PC-3 (cell line): ENCODE measurements around the gene MAGI1. TPM values are rescaled to one million over a fixed set of nuclear protein-coding genes. Genes with fewer than 3 reads are reported as not detected.
A peak's percentile ranks its signal among the peaks of the same experiment; 100 is the strongest.

ENCODE experiments used
- ATAC-seq: fragments of 200-7000 bp; cut with Tn5 transposase; 2 replicates; pipeline ENCODE4 v1.9.1; 2020; ENCODE audit warnings: mild to moderate bottlenecking, moderate library complexity
- BruUV-seq: library from RNA; stranded (reverse); fragments of 400-500 nt; replicated peaks from 2 replicates; lab custom pipeline; 2021; lab: Mats Ljungman, UMichigan
- CTCF ChIA-PET: fragments of 300-600 bp; sonication (Branson Sonifier 250); formaldehyde crosslinking; loops from one replicate; lab custom pipeline; 2022; ENCODE audit warnings: antibody characterized with exemption; lab: Charles Lee
- POLR2A ChIA-PET: fragments of 300-600 bp; sonication (Branson Sonifier 250); formaldehyde crosslinking; loops from one replicate; lab custom pipeline; 2022; ENCODE audit warnings: antibody characterized with exemption; ENCODE audit not compliant: unreplicated experiment; lab: Charles Lee
- DNase-seq: peaks from one replicate; pipeline ENCODE4 v3.0.0-alpha.2; 2015
- H2AFZ ChIP-seq: fragments of 300-600 bp; sonication (generic); 2 replicates; pipeline ENCODE4 v1.6.0; 2016; ENCODE audit warnings: antibody characterized with exemption, low read length
- H3F3A ChIP-seq: fragments of 300-600 bp; sonication (generic); one replicate; pipeline ENCODE4 v1.6.0; 2017; ENCODE audit warnings: antibody characterized with exemption, low read length, control low read depth, mild to moderate bottlenecking; ENCODE audit not compliant: unreplicated experiment
- H3K27ac ChIP-seq: fragments of 300-600 bp; sonication (generic); 2 replicates; pipeline ENCODE4 v1.5.1; 2016; ENCODE audit warnings: mild to moderate bottlenecking, low read length
- H3K27me3 ChIP-seq: fragments of 300-600 bp; sonication (generic); 2 replicates; pipeline ENCODE4 v1.6.1; 2016; ENCODE audit warnings: low read length, mixed read lengths
- H3K36me3 ChIP-seq: fragments of 300-600 bp; sonication (generic); 2 replicates; pipeline ENCODE4 v1.6.1; 2016; ENCODE audit warnings: low read depth, mixed run types, low read length, mixed read lengths
- H3K4me1 ChIP-seq: fragments of 300-600 bp; sonication (generic); 2 replicates; pipeline ENCODE4 v1.5.1; 2016; ENCODE audit warnings: low read length; ENCODE audit not compliant: insufficient read depth
- H3K4me2 ChIP-seq: fragments of 300-600 bp; sonication (generic); 2 replicates; pipeline ENCODE4 v1.6.0; 2016; ENCODE audit warnings: low read length
- H3K4me3 ChIP-seq: fragments of 300-600 bp; sonication (generic); 2 replicates; pipeline ENCODE4 v1.5.1; 2016; ENCODE audit warnings: mild to moderate bottlenecking, low read length, mixed read lengths
- H3K79me2 ChIP-seq: fragments of 300-600 bp; sonication (generic); 2 replicates; pipeline ENCODE4 v1.6.1; 2017; ENCODE audit warnings: low read length, mixed read lengths
- H3K9ac ChIP-seq: fragments of 300-600 bp; sonication (generic); 2 replicates; pipeline ENCODE4 v1.6.0; 2016; ENCODE audit warnings: mild to moderate bottlenecking, low read length
- H3K9me2 ChIP-seq: fragments of 300-600 bp; sonication (generic); replicated peaks from 2 replicates; pipeline ENCODE4 v1.6.1; 2016; ENCODE audit warnings: mixed run types, low read length, mixed read lengths
- H3K9me3 ChIP-seq: fragments of 300-600 bp; sonication (generic); 2 replicates; pipeline ENCODE4 v1.6.1; 2016; ENCODE audit warnings: low read length, mixed read lengths
- H4K20me1 ChIP-seq: fragments of 300-600 bp; sonication (generic); 2 replicates; pipeline ENCODE4 v1.6.1; 2016; ENCODE audit warnings: low read length, mixed read lengths
- CTCF ChIP-seq: fragments of 300-600 bp; sonication (generic); conservative IDR thresholded peaks from 2 replicates; pipeline ENCODE4 v1.5.1; 2017; ENCODE audit warnings: antibody characterized with exemption, low read depth, mild to moderate bottlenecking, low read length
- EZH2 ChIP-seq: fragments of 300-600 bp; sonication (generic); IDR thresholded peaks from one replicate; pipeline ENCODE4 v1.6.1; 2017; ENCODE audit warnings: antibody characterized with exemption, mild to moderate bottlenecking, low read length; ENCODE audit not compliant: unreplicated experiment
- EZH2phosphoT487 ChIP-seq: fragments of 300-600 bp; sonication (generic); IDR thresholded peaks from 2 replicates; pipeline ENCODE4 v1.6.1; 2018; ENCODE audit warnings: mild to moderate bottlenecking, antibody characterized with exemption, low read length, borderline replicate concordance
- intact Hi-C: fragments of 100-400 bp; cut with micrococcal nuclease; formaldehyde crosslinking; loops from 2 replicates; pipeline ENCODE4 v1.9.0; 2023
- total RNA-seq: library from RNA; depleted of rRNA; stranded (reverse); fragments of >200 nt; gene quantifications from 2 replicates; pipeline ENCODE4 v1.2.3, GENCODE V29; 2014

MAGI1 gene
- total RNA-seq, 1 experiment from 2014 or later = 8.9 TPM

GRCh38 chr3:66041116-66041515 lies 2.4 kb upstream of the MAGI1 start:
- no peak overlapping the region for H3K27ac ChIP-seq
- ChIA-PET CTCF (no interaction called here), POLR2A (no interaction called here)
- H2AFZ ChIP-seq = no peak overlapping the region
- H3K4me2 ChIP-seq = no peak overlapping the region
- H3K4me3 ChIP-seq = no peak overlapping the region
- no peaks in the 10 kb centered on the region for H3K27me3 ChIP-seq
- H3K9me3 ChIP-seq = no peaks in the 10 kb centered on the region
- TF ChIP-seq EZH2phosphoT487 (no peak), EZH2 (no peak), CTCF (no peak)
- DNase-seq (no peak), ATAC-seq (no peak)
- no peaks in the 10 kb centered on the region for H4K20me1 ChIP-seq
- no TSS peak for BruUV-seq
- H3K36me3 ChIP-seq = no peaks in the 10 kb centered on the region
- peaks cover 20% of the 10 kb centered on the region for H3K79me2 ChIP-seq
- peaks cover 6% of the 10 kb centered on the region; the same call in 1 of the 2 replicates for H3K4me1 ChIP-seq
- no peaks in the 10 kb centered on the region for H3F3A ChIP-seq
- no peaks in the 10 kb centered on the region for H3K9me2 ChIP-seq
- H3K9ac ChIP-seq = no peak overlapping the region
- intact Hi-C loops = no loop called here

GRCh38 chr3:66039590-66039887 lies 821 bp upstream of the MAGI1 start:
- peak overlapping the region; percentile 67 for H3K27ac ChIP-seq
- peak overlapping the region; percentile 89 for H3K4me2 ChIP-seq
- BruUV-seq = TSS peak; percentile 72
- H3K79me2 ChIP-seq = peaks cover 36% of the 10 kb centered on the region
- H3K9me2 ChIP-seq = no peaks in the 10 kb centered on the region
- H3K9me3 ChIP-seq = no peaks in the 10 kb centered on the region
- ChIA-PET POLR2A (no interaction called here), CTCF (no interaction called here)
- H3K4me1 ChIP-seq = peaks cover 6% of the 10 kb centered on the region; the same call in 1 of the 2 replicates
- no peaks in the 10 kb centered on the region for H3F3A ChIP-seq
- peak; percentile 11 for ATAC-seq
- H3K9ac ChIP-seq = peak overlapping the region; percentile 78
- H3K4me3 ChIP-seq = peak overlapping the region; percentile 84
- no peaks in the 10 kb centered on the region for H4K20me1 ChIP-seq
- no peaks in the 10 kb centered on the region for H3K27me3 ChIP-seq
- peak; percentile 4 for DNase-seq
- no peak for TF ChIP-seq EZH2phosphoT487
- TF ChIP-seq CTCF = no peak
- no peak for TF ChIP-seq EZH2
- intact Hi-C loops = loop anchor here (2.0 to 5.0 kb wide), 3 partner anchors 87 to 252 kb away; no protein-coding TSS in a partner anchor
- peak overlapping the region; percentile 98 for H2AFZ ChIP-seq
- H3K36me3 ChIP-seq = no peaks in the 10 kb centered on the region

GRCh38 chr3:66038384-66038725 lies 363 bp downstream of the MAGI1 start:
- peak overlapping the region; percentile 81 for H2AFZ ChIP-seq

More at GRCh38 chr3:66038384-66038725, 363 bp downstream of the MAGI1 start:
- H4K20me1 ChIP-seq = no peaks in the 10 kb centered on the region
- H3K79me2 ChIP-seq = peaks cover 43% of the 10 kb centered on the region
- no peaks in the 10 kb centered on the region for H3K9me3 ChIP-seq
- H3K27me3 ChIP-seq = no peaks in the 10 kb centered on the region
- H3K9ac ChIP-seq = peak overlapping the region; percentile 78
- TF ChIP-seq EZH2phosphoT487 (no peak), CTCF (no peak), EZH2 (no peak)
- H3K27ac ChIP-seq = peak overlapping the region; percentile 40
- POLR2A ChIA-PET = no interaction called here
- H3K4me3 ChIP-seq = peak overlapping the region; percentile 84
- no peaks in the 10 kb centered on the region for H3K9me2 ChIP-seq
- H3K36me3 ChIP-seq = no peaks in the 10 kb centered on the region
- peak overlapping the region; percentile 90 for H3K4me2 ChIP-seq
- DNase-seq (no peak), ATAC-seq (peak; percentile 14)
- BruUV-seq = TSS peak; percentile 67
- intact Hi-C loops = loop anchor here (1.0 to 5.0 kb wide), 4 partner anchors 86 to 251 kb away; no protein-coding TSS in a partner anchor
- H3F3A ChIP-seq = no peaks in the 10 kb centered on the region
- H3K4me1 ChIP-seq = peaks cover 6% of the 10 kb centered on the region; the same call in 1 of the 2 replicates
- CTCF ChIA-PET = no interaction called here
